Tibial nerve (tissue), 4 donors: Measurements from ENCODE around the gene TMEM183A. TPM values are rescaled to one million over a fixed set of nuclear protein-coding genes. Genes with fewer than 3 reads are reported as not detected.

Source experiments
- DNase-seq, 2 donors: peaks; one replicate each; pipeline ENCODE4 v3.0.0-alpha.2; 2019; ENCODE audit warnings: low spot score in 2 of 2
- H3K27ac ChIP-seq, 4 donors: fragments of 200-600 bp; sonication (generic) in 3 of 4; one replicate each; pipeline ENCODE4 v1.5.1; 2017 to 2019; ENCODE audit warnings: mild to moderate bottlenecking in 1 of 4
- H3K27me3 ChIP-seq, 2 donors: fragments of 200-600 bp; sonication (generic) in 1 of 2; one replicate each; pipeline versions ENCODE4 v1.5.1 to v1.6.0; 2017 to 2019
- H3K36me3 ChIP-seq, 3 donors: fragments of 200-600 bp; sonication (generic); one replicate each; pipeline ENCODE4 v1.5.1; 2018 to 2019
- H3K4me1 ChIP-seq, 4 donors: fragments of 200-600 bp; sonication (generic) in 3 of 4; one replicate each; pipeline ENCODE4 v1.5.1; 2017 to 2019
- H3K4me3 ChIP-seq, 4 donors: fragments of 200-600 bp; sonication (generic) in 3 of 4; one replicate each; pipeline ENCODE4 v1.5.1; 2017 to 2019; ENCODE audit warnings: mild to moderate bottlenecking in 1 of 4, moderate library complexity in 1 of 4
- H3K9me3 ChIP-seq, 4 donors: fragments of 200-600 bp; sonication (generic) in 3 of 4; one replicate each; pipeline ENCODE4 v1.5.1; 2017 to 2019
- EP300 ChIP-seq, 2 donors: sonication (generic); formaldehyde crosslinking; IDR thresholded peaks; one replicate each; pipeline ENCODE4 v1.6.1; 2017; ENCODE audit warnings: antibody characterized with exemption in 2 of 2, mild to moderate bottlenecking in 1 of 2
- POLR2A ChIP-seq, 2 donors: fragments of 450-650 bp; IDR thresholded peaks; one replicate each; pipeline ENCODE4 v1.6.1; 2017; ENCODE audit warnings: antibody characterized with exemption in 2 of 2, mild to moderate bottlenecking in 2 of 2, moderate library complexity in 2 of 2
- WGBS, 2 donors: methylation state at CpG; one replicate each; pipeline ENCODE4 v1.1.5; 2018; 5-methylcytosine and 5-hydroxymethylcytosine counted together
- total RNA-seq, 4 donors: library from RNA; depleted of rRNA; stranded (reverse); fragments of >200 nt; gene quantifications; one replicate each; pipeline ENCODE4 v1.1.0, GENCODE V29; 2016
- TF ChIP-seq, protein P1 (sequence below), 5 experiments: fragments of 200-600 bp in 3 of 5; fragments of 450-650 bp in 2 of 5; sonication (generic) in 3 of 5; IDR thresholded peaks; one replicate each; pipeline ENCODE4 v1.5.1; 2016 to 2019; ENCODE audit warnings: antibody characterized with exemption in 5 of 5, mild to moderate bottlenecking in 3 of 5, moderate library complexity in 2 of 5

Gene TMEM183A
- total RNA-seq, 4 donors from 2014 or later, result 64.3 to 80.6 (median 74.7) TPM

DNA sequence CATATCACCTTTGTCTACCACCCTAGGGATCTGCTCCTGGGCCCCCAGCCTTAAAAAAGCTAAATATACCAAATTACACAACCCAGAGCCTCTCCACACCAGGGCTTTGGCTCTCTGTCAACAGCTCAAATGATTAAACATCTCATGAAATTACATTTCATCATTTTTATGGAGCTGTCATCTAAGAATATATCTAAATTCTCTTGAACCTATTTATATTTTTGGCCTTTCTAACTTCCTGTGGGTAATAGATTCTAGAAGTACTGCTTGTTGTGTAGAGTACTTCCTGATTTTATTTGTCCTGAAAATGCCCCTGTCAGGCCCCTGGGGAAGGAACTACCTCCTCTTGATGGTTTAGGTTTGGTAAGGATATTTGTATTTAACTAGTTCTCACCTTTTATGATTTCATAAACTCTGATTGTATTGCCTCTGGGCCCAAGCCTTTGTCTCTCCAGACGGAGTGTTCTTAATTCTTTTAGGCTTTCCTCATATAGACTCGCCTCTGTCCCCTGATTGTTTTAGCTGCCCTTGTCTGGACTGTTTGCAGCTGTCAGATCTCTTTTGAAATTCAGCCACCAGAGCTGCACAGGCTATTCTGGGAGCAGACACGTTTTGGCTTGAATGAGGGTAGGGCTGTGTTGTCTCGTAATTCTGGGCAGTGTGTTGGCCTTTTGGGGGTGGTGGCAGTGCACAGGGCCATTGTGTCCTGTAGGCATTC, 62.0 kb downstream of the TMEM183A start:
- Histone ChIP-seq H3K27ac (no peak overlapping the region), H3K4me3 (no peak overlapping the region), H3K4me1 (peaks cover 0 to 16% (median 2%) of the 10 kb centered on the region in 4 donors), H3K36me3 (no peaks in the 10 kb centered on the region), H3K9me3 (no peaks in the 10 kb centered on the region), H3K27me3 (peaks cover 0 to 5% of the 10 kb centered on the region in 2 donors)
- no peak for TF ChIP-seq POLR2A (IDR thresholded peaks at IDR 0.05)
- TF ChIP-seq, protein P1, sequence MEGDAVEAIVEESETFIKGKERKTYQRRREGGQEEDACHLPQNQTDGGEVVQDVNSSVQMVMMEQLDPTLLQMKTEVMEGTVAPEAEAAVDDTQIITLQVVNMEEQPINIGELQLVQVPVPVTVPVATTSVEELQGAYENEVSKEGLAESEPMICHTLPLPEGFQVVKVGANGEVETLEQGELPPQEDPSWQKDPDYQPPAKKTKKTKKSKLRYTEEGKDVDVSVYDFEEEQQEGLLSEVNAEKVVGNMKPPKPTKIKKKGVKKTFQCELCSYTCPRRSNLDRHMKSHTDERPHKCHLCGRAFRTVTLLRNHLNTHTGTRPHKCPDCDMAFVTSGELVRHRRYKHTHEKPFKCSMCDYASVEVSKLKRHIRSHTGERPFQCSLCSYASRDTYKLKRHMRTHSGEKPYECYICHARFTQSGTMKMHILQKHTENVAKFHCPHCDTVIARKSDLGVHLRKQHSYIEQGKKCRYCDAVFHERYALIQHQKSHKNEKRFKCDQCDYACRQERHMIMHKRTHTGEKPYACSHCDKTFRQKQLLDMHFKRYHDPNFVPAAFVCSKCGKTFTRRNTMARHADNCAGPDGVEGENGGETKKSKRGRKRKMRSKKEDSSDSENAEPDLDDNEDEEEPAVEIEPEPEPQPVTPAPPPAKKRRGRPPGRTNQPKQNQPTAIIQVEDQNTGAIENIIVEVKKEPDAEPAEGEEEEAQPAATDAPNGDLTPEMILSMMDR (IDR thresholded peaks at IDR 0.05), result no peak
- no peak for TF ChIP-seq EP300 (IDR thresholded peaks at IDR 0.05)
- 13 to 16% methylated on average over 4 of the region's 4 CpGs for WGBS, 2 donors
- no peak for DNase-seq

DNA sequence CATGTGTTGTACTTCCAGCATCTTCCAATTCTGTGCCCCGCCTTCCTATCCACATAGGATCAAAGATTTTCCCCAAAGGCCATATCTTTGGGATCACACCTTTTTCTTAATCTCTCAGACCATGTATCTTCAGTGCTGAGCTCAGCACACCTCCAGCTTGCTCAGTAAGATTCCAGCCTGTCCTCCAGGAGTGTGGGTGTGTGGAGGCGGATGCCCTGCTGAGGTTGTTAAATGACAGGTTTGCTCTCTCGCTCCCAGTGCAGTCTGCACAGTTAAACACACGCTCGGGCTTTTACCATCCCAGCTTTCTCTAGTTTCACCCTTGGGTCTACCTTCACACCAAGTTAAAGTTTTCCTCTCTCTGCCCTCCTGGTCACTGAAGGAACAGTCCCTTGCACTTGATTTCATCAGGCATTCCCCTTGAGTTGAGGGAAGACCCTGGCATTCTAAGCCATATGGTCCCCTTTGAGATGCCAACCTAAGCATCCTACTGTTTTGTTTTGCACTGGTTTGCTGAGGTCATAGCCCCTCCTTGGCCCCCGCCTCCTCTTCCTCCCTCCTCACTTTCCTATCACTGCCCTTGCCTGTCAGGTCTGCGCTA, 64.9 kb downstream of the TMEM183A start:
- Histone ChIP-seq H3K36me3 (no peaks in the 10 kb centered on the region), H3K27ac (no peak overlapping the region), H3K9me3 (no peaks in the 10 kb centered on the region), H3K4me3 (no peak overlapping the region), H3K4me1 (peaks cover 0 to 26% (median 2%) of the 10 kb centered on the region in 4 donors), H3K27me3 (peaks cover 0 to 32% of the 10 kb centered on the region in 2 donors)
- TF ChIP-seq POLR2A (IDR thresholded peaks at IDR 0.05) (no peak), EP300 (IDR thresholded peaks at IDR 0.05) (no peak)
- TF ChIP-seq, protein P1 (IDR thresholded peaks at IDR 0.05), result no peak
- DNase-seq, result no peak
- 79 to 88% methylated on average over 7 of the region's 7 CpGs for WGBS, 2 donors

DNA sequence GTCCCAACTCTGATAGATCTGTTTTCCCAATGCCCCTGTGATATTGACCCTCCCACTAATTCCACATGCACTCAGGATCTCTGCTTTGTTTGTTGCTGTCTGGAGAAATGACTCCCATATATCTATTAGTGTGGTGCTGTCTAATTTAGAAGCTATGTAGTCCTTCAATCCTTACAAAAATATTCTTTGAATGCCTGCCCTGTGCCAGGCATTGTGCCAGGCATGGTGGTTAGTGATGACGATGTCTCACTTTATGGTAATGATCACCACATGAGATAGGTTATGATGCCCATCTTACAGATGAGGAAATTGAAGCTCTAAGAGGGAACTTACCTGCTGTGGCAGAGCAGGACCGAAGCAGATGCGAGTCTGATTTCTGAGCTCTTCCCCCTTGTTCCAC, 65.7 kb downstream of the TMEM183A start:
- Histone ChIP-seq H3K4me1 (peaks cover 0 to 26% (median 2%) of the 10 kb centered on the region in 4 donors), H3K27me3 (peaks cover 0 to 35% of the 10 kb centered on the region in 2 donors), H3K9me3 (no peaks in the 10 kb centered on the region), H3K27ac (no peak overlapping the region), H3K4me3 (no peak overlapping the region), H3K36me3 (no peaks in the 10 kb centered on the region)
- no peak for DNase-seq
- TF ChIP-seq POLR2A (IDR thresholded peaks at IDR 0.05) (no peak), EP300 (IDR thresholded peaks at IDR 0.05) (no peak)
- TF ChIP-seq, protein P1 (IDR thresholded peaks at IDR 0.05), result no peak
- WGBS, 2 donors, result 82 to 84% methylated on average over 3 of the region's 3 CpGs

DNA sequence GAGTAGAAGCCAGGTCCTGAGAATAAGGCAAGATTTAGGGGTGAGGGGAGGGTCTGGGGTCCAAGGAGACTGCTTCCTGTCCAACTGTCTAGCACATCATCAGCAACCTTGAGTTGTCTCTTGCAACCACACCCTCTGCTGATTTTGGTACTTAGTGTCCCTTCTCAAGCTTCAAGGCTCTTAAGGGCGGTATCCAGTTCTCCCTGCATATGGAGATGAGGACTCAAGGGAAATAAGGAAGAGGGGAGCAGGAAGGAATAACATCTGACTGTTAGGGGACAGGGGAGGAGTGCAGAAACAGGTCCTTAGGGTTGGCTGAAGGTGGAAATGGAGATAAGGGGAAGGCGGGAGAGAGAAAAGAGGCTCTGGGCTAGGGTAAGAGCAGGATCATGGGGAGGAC, 66.3 kb downstream of the TMEM183A start:
- WGBS, 2 donors, result 91 to 97% methylated on average over 2 of the region's 2 CpGs

More for the DNA sequence above, 66.3 kb downstream of the TMEM183A start:
- H3K9me3 ChIP-seq, result no peaks in the 10 kb centered on the region
- H3K36me3 ChIP-seq, result no peaks in the 10 kb centered on the region
- peaks cover 0 to 35% of the 10 kb centered on the region in 2 donors for H3K27me3 ChIP-seq
- TF ChIP-seq EP300 (IDR thresholded peaks at IDR 0.05) (no peak), POLR2A (IDR thresholded peaks at IDR 0.05) (no peak)
- TF ChIP-seq, protein P1 (IDR thresholded peaks at IDR 0.05), result no peak
- H3K4me3 ChIP-seq, result no peak overlapping the region
- no peak for DNase-seq
- H3K27ac ChIP-seq, result no peak overlapping the region
- H3K4me1 ChIP-seq, result peaks cover 0 to 25% (median 2%) of the 10 kb centered on the region in 4 donors

Other genes starting within 250 kb of the TMEM183A start
- 10 to 100 TPM; 39.8 to 61.5 (median 41.2) TPM for gene KDM5B, start 199.0 kb upstream of the TMEM183A start, total RNA-seq
- not detected for gene PCAT6, start 196.4 kb upstream of the TMEM183A start, total RNA-seq
- 1 to 10 TPM; 2.9 to 4.5 (median 3.2) TPM for gene RABIF, start 118.2 kb upstream of the TMEM183A start, total RNA-seq
- gene KLHL12, start 80.1 kb upstream of the TMEM183A start, total RNA-seq, result 10 to 100 TPM; 15.3 to 23.4 (median 20.8) TPM
- 10 to 100 TPM; 68.6 to 95.1 (median 80.1) TPM for gene ADIPOR1, start 49.1 kb upstream of the TMEM183A start, total RNA-seq
- gene CYB5R1, start 40.1 kb upstream of the TMEM183A start, total RNA-seq, result 10 to 100 TPM; 36.6 to 48.9 (median 42.2) TPM
- 10 to 100 TPM in 1 of 4 donors, under 1 TPM in 3; under 0.01 to 24.6 (median 0.30) TPM for gene PPFIA4, start 19.1 kb downstream of the TMEM183A start, total RNA-seq
- not detected for gene MYOG, start 78.6 kb downstream of the TMEM183A start, total RNA-seq
- 1 to 10 TPM in 2 of 4 donors, under 1 TPM in 2; 0.30 to 2.2 (median 0.96) TPM for gene ADORA1, start 120.4 kb downstream of the TMEM183A start, total RNA-seq
- not detected for gene MYBPH, start 168.5 kb downstream of the TMEM183A start, total RNA-seq
- 100 to 1,000 TPM in 1 of 4 donors, 10 to 100 TPM in 1, 1 to 10 TPM in 1, not detected in 1; 5.0 to 150 (median 18.8) TPM for gene CHI3L1, start 179.3 kb downstream of the TMEM183A start, total RNA-seq
- under 1 TPM in 2 of 4 donors, not detected in 2; 0.39 to 0.42 TPM for gene CHIT1, start 222.3 kb downstream of the TMEM183A start, total RNA-seq